B cell (primary cell): ENCODE data around the gene NXT2. TPM values are rescaled to one million over a fixed set of nuclear protein-coding genes. Genes with fewer than 3 reads are reported as not detected.
A peak's percentile ranks its signal among the peaks of the same experiment; 100 is the strongest.

Experiments used
- ATAC-seq: fragments of 200-7000 bp; cut with Tn5 transposase; one replicate; pipeline ENCODE4 v1.10.0; 2021; ENCODE audit warnings: low read depth, mild to moderate bottlenecking, moderate number of reproducible peaks, moderate library complexity
- CTCF ChIA-PET: fragments of 350-600 bp; sonication (Branson Sonifier 250); formaldehyde crosslinking; loops from one replicate; lab custom pipeline; 2021; ENCODE audit warnings: antibody characterized with exemption, inconsistent platforms; lab: Charles Lee
- POLR2A ChIA-PET: fragments of 350-600 bp; sonication (Branson Sonifier 250); formaldehyde crosslinking; loops from one replicate; lab custom pipeline; 2021; ENCODE audit warnings: antibody characterized with exemption; lab: Charles Lee
- DNase-seq: peaks from one replicate; pipeline ENCODE4 v3.0.0; 2013
- H2AFZ ChIP-seq: 2 replicates; pipeline ENCODE4 v1.6.1; 2012; ENCODE audit warnings: mild to moderate bottlenecking, low read depth, low read length; ENCODE audit not compliant: insufficient read depth, poor library complexity, severe bottlenecking
- H3K27ac ChIP-seq, 2 donors: 1 replicate in 1 of 2; 2 replicates in 1 of 2; pipeline ENCODE4 v1.5.1; 2012 to 2013; ENCODE audit warnings: low read length in 2 of 2, mild to moderate bottlenecking in 2 of 2, moderate library complexity in 1 of 2
- H3K27me3 ChIP-seq, 4 experiments: fragments of 200-600 bp in 1 of 4; sonication (generic) in 1 of 4; replicated peaks in 1 of 4; 1 replicate in 2 of 4; 2 replicates in 2 of 4; pipeline versions ENCODE4 v1.6.1 to v1.7.0; 2013 to 2016; ENCODE audit warnings: low read length in 3 of 4, mild to moderate bottlenecking in 2 of 4, mixed read lengths in 1 of 4, moderate library complexity in 1 of 4; ENCODE audit not compliant: insufficient read depth in 4 of 4, control insufficient read depth in 3 of 4; ENCODE audit errors: control extremely low read depth in 1 of 4
- H3K36me3 ChIP-seq, 2 experiments: replicated peaks in 1 of 2; 1 replicate in 1 of 2; 2 replicates in 1 of 2; pipeline versions ENCODE4 v1.6.1 to v1.7.1; 2013; ENCODE audit warnings: low read length in 1 of 2; ENCODE audit not compliant: insufficient read depth in 2 of 2, control insufficient read depth in 1 of 2; ENCODE audit errors: control extremely low read depth in 1 of 2, extremely low read depth in 1 of 2
- H3K4me1 ChIP-seq, 2 donors: fragments of 200-600 bp in 1 of 2; sonication (generic) in 1 of 2; 1 replicate in 1 of 2; 2 replicates in 1 of 2; pipeline versions ENCODE4 v1.5.1 to v1.6.1; 2013 to 2017; ENCODE audit warnings: low read length in 2 of 2; ENCODE audit not compliant: control insufficient read depth in 2 of 2, insufficient read depth in 2 of 2
- H3K4me2 ChIP-seq: replicated peaks from 2 replicates; pipeline ENCODE3; 2012; ENCODE audit warnings: mild to moderate bottlenecking, low read depth, low read length; ENCODE audit not compliant: poor library complexity, severe bottlenecking
- H3K4me3 ChIP-seq, 5 experiments: fragments of 200-600 bp in 1 of 5; sonication (generic) in 1 of 5; 1 replicate in 3 of 5; 2 replicates in 2 of 5; pipeline versions ENCODE4 v1.5.1 to v1.7.0; 2011 to 2016; ENCODE audit warnings: low read length in 4 of 5, mild to moderate bottlenecking in 4 of 5, low read depth in 2 of 5, control low read depth in 1 of 5, moderate library complexity in 1 of 5; ENCODE audit not compliant: insufficient read depth in 1 of 5; ENCODE audit errors: control extremely low read depth in 1 of 5, extremely low read depth in 1 of 5
- H3K79me2 ChIP-seq: fragments of 200-600 bp; sonication (generic); one replicate; pipeline ENCODE4 v1.6.0; 2016; ENCODE audit warnings: low read length; ENCODE audit not compliant: control insufficient read depth, insufficient read depth
- H3K9ac ChIP-seq: fragments of 200-600 bp; sonication (generic); 2 replicates; pipeline ENCODE4 v1.6.1; 2017; ENCODE audit warnings: mild to moderate bottlenecking, low read length, moderate library complexity
- H3K9me3 ChIP-seq, 3 donors: one replicate each; pipeline versions ENCODE4 v1.6.1 to v1.7.1; 2013; ENCODE audit warnings: low read length in 2 of 3; ENCODE audit not compliant: control insufficient read depth in 2 of 3, insufficient read depth in 1 of 3; ENCODE audit errors: control extremely low read depth in 1 of 3
- H4K20me1 ChIP-seq: 2 replicates; pipeline ENCODE4 v1.6.0; 2012; ENCODE audit warnings: mild to moderate bottlenecking, low read length; ENCODE audit not compliant: insufficient read depth, control insufficient read depth, poor library complexity, severe bottlenecking
- H3K27ac Mint-ChIP-seq: one replicate; pipeline ENCODE4 v1.8.0; 2021; ENCODE audit warnings: mixed read lengths
- H3K27me3 Mint-ChIP-seq: one replicate; pipeline ENCODE4 v1.8.0; 2021; ENCODE audit warnings: mixed read lengths
- H3K4me1 Mint-ChIP-seq: one replicate; pipeline ENCODE4 v1.8.0; 2021; ENCODE audit warnings: mixed read lengths
- H3K4me3 Mint-ChIP-seq: one replicate; pipeline ENCODE4 v1.8.0; 2021; ENCODE audit warnings: mixed read lengths
- H3K9me3 Mint-ChIP-seq: one replicate; pipeline ENCODE4 v1.8.0; 2022; ENCODE audit warnings: mixed read lengths; ENCODE audit not compliant: insufficient read depth
- EZH2 ChIP-seq: IDR thresholded peaks from 2 replicates; pipeline ENCODE4 v1.6.1; 2012; ENCODE audit warnings: borderline replicate concordance, low read depth, mild to moderate bottlenecking, moderate library complexity, low read length; ENCODE audit not compliant: insufficient read depth, poor library complexity, severe bottlenecking
- WGBS: methylation state at CpG from one replicate; pipeline ENCODE4 v1.1.5; 2013; ENCODE audit warnings: missing lambda C conversion rate; ENCODE audit not compliant: insufficient coverage; 5-methylcytosine and 5-hydroxymethylcytosine counted together
- intact Hi-C: fragments of 100-400 bp; cut with micrococcal nuclease; formaldehyde crosslinking; loops from one replicate; pipeline ENCODE4 v1.10.0; 2022
- polyA minus RNA-seq: library from RNA; depleted of rRNA, polyadenylated mRNA; stranded (reverse); fragments of >200 nt; gene quantifications from 2 replicates; pipeline ENCODE4 v1.2.3, GENCODE V29; 2012
- polyA plus RNA-seq: library from polyadenylated mRNA; depleted of rRNA; stranded (reverse); fragments of >200 nt; gene quantifications from 2 replicates; pipeline ENCODE4 v1.2.3, GENCODE V29; 2012
- total RNA-seq, 2 donors: library from RNA; stranded (reverse); fragments of 120-200 nt in 1 of 2; gene quantifications; 1 replicate in 1 of 2; 2 replicates in 1 of 2; pipeline versions ENCODE4 v1.2.3 to v1.2.4, GENCODE V29; 2013 to 2022
- TF ChIP-seq, protein P1 (sequence below): fragments of 200-600 bp; IDR thresholded peaks from one replicate; pipeline ENCODE4 v1.8.0; 2022; ENCODE audit warnings: antibody characterized with exemption, mild to moderate bottlenecking

The NXT2 gene
- total RNA-seq (9.5 and 10.4 TPM in 2 replicates), polyA plus RNA-seq (3.1 and 4.3 TPM in 2 replicates), polyA minus RNA-seq (4.4 and 5.6 TPM in 2 replicates)
- 17.9 TPM for total RNA-seq (2013)

DNA sequence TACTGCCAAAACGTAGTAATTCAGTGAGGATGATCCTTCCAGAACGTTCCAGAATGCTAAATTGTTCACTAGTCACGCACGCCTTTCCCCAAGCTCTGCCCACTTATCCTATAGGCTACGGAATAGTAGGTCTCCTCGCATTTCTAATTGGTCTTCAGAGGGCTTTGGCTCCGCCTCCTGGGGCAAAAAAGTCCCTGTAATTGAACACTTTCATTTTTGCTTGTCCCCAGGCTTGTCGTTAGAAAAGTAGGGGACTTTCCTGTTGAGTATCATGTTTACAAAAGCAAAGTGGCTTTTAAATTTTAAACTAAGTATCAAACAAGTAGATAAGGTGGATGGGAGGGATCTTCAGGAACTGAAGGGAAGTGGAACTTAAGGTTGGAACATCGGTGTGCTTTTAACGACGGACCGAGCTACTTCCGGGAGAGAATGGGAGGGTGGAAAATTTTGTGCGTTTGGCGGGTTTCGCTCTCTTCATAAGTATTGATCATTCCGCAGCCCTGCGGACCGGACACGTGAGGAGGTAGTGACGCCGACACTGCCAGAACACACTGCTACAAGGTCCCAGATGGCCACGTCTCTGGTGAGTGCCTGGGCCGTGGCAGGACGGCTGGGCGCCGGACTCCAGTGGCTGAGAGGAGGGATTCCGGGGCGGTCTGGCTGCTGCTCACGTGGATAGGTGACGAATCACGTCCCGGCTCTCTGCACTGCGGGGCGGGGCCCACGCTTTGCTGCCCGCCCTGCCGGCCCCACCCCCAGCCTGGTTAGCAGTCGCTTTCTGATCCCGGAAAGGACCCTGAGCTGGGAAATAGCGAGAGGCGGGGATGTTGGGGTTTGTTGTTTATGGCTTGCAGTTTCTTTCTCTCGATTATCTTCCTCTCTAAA is at the start of gene NXT2:
Gene NXT2 (plus strand): TSS at position 406 of the 885 bp plus-strand sequence. CDS start 163 bp downstream, at position 569.
- H4K20me1 ChIP-seq: no peaks in the 10 kb centered on the region
- CTCF ChIA-PET: interaction anchor here (1.2 kb wide), 1 partner anchor 51 kb away, joined by 5 read pairs; no protein-coding TSS in a partner anchor
- DNase-seq (peak; percentile 92), ATAC-seq (peak; percentile 97)
- H2AFZ ChIP-seq: peak within 1 kb of the TSS; percentile 79
- TF ChIP-seq, protein P1, sequence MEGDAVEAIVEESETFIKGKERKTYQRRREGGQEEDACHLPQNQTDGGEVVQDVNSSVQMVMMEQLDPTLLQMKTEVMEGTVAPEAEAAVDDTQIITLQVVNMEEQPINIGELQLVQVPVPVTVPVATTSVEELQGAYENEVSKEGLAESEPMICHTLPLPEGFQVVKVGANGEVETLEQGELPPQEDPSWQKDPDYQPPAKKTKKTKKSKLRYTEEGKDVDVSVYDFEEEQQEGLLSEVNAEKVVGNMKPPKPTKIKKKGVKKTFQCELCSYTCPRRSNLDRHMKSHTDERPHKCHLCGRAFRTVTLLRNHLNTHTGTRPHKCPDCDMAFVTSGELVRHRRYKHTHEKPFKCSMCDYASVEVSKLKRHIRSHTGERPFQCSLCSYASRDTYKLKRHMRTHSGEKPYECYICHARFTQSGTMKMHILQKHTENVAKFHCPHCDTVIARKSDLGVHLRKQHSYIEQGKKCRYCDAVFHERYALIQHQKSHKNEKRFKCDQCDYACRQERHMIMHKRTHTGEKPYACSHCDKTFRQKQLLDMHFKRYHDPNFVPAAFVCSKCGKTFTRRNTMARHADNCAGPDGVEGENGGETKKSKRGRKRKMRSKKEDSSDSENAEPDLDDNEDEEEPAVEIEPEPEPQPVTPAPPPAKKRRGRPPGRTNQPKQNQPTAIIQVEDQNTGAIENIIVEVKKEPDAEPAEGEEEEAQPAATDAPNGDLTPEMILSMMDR: no peak
- TF ChIP-seq EZH2: no peak
- H3K9me3 ChIP-seq: peaks cover 0 to 5% (median 0%) of the 10 kb centered on the region in 3 donors
- no peaks in the 10 kb centered on the region for H3K79me2 ChIP-seq
- H3K27ac ChIP-seq: peak within 1 kb of the TSS; percentile 85 to 94
- peak within 1 kb of the TSS; percentile 74 for H3K4me2 ChIP-seq
- WGBS: 0% methylated on average over 20 of the region's 43 CpGs
- intact Hi-C loops: no loop called here
- Mint-ChIP-seq H3K4me3 (peak within 1 kb of the TSS; percentile 82), H3K27ac (peak within 1 kb of the TSS; percentile 88), H3K27me3 (no peaks in the 10 kb centered on the region), H3K4me1 (peaks cover 31% of the 10 kb centered on the region), H3K9me3 (no peaks in the 10 kb centered on the region)
- peak within 1 kb of the TSS; percentile 63 to 86 (median 73) for H3K4me3 ChIP-seq
- peak within 1 kb of the TSS; percentile 73 for H3K9ac ChIP-seq
- POLR2A ChIA-PET: interaction anchor here (0.6 kb wide), 2 partner anchors 466 to 522 kb away, joined by 3 to 4 read pairs; no protein-coding TSS in a partner anchor
- H3K4me1 ChIP-seq: peaks cover 18 to 20% of the 10 kb centered on the region in 2 donors
- no peaks in the 10 kb centered on the region for H3K36me3 ChIP-seq
- no peaks in the 10 kb centered on the region for H3K27me3 ChIP-seq
